Skeletal muscle satellite cell (primary cell): ENCODE results near the gene SF3B5.
A peak's percentile ranks its signal among the peaks of the same experiment; 100 is the strongest.

Source experiments
- H3K27me3 ChIP-seq: 2 replicates; pipeline ENCODE4 v1.7.0; 2013; ENCODE audit warnings: low read length; ENCODE audit not compliant: control insufficient read depth, insufficient read depth
- H3K36me3 ChIP-seq: 2 replicates; pipeline ENCODE4 v1.7.0; 2013; ENCODE audit warnings: mild to moderate bottlenecking, control low read depth, low read length; ENCODE audit not compliant: insufficient read depth
- H3K4me1 ChIP-seq: 2 replicates; pipeline ENCODE4 v1.7.0; 2013; ENCODE audit warnings: low read length; ENCODE audit not compliant: control insufficient read depth, insufficient read depth
- H3K4me2 ChIP-seq: 2 replicates; pipeline ENCODE4 v1.7.0; 2013; ENCODE audit warnings: mild to moderate bottlenecking, low read length
- H3K4me3 ChIP-seq: 2 replicates; pipeline ENCODE4 v1.7.0; 2013; ENCODE audit warnings: low read length
- H3K9ac ChIP-seq: 2 replicates; pipeline ENCODE4 v1.7.0; 2013; ENCODE audit warnings: mild to moderate bottlenecking, low read depth, low read length, moderate library complexity
- H3K9me3 ChIP-seq: replicated peaks from 2 replicates; pipeline ENCODE4 v1.7.0; 2013; ENCODE audit warnings: mild to moderate bottlenecking, control low read depth, low read length

SF3B5 gene

DNA sequence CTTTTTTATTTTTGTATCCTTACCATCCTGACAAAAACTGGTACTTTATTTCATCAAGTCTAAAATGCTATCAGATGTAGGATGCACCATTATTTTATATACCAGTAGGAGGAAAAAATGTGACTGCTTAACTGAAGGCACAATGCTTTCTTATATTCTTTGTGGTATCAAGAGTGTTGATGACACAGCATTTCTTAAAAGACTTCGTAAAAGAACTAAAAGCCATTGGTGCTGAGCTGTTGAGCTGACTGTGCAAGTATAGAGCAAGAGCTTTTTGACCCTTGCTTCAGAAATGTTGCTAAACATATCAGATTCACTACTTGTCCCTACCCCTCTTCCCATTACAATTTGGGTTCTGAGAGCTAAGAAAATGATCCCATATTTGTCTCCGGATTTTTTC lies 17.5 kb downstream of the SF3B5 start:
- H3K9ac ChIP-seq: no peak overlapping the region
- H3K36me3 ChIP-seq: no peaks in the 10 kb centered on the region
- peaks cover 2% of the 10 kb centered on the region for H3K27me3 ChIP-seq
- no peaks in the 10 kb centered on the region for H3K4me1 ChIP-seq
- no peaks in the 10 kb centered on the region for H3K9me3 ChIP-seq
- no peak overlapping the region for H3K4me2 ChIP-seq
- H3K4me3 ChIP-seq: no peak overlapping the region

GRCh38 chr6:144075875-144076274 lies 19.5 kb downstream of the SF3B5 start:
- no peaks in the 10 kb centered on the region for H3K9me3 ChIP-seq
- no peak overlapping the region for H3K9ac ChIP-seq
- H3K4me1 ChIP-seq: no peaks in the 10 kb centered on the region

GRCh38 chr6:144075187-144075586 lies 20.2 kb downstream of the SF3B5 start:
- Histone ChIP-seq H3K9ac (no peak overlapping the region), H3K9me3 (no peaks in the 10 kb centered on the region), H3K4me2 (no peak overlapping the region), H3K36me3 (no peaks in the 10 kb centered on the region), H3K4me1 (no peaks in the 10 kb centered on the region), H3K27me3 (peaks cover 23% of the 10 kb centered on the region), H3K4me3 (no peak overlapping the region)

More at GRCh38 chr6:144075875-144076274, 19.5 kb downstream of the SF3B5 start:
- H3K4me2 ChIP-seq: no peak overlapping the region
- H3K27me3 ChIP-seq: peaks cover 16% of the 10 kb centered on the region
- no peak overlapping the region for H3K4me3 ChIP-seq
- H3K36me3 ChIP-seq: no peaks in the 10 kb centered on the region

- no peaks in the 10 kb centered on the region for H3K9me3 ChIP-seq
- H3K4me2 ChIP-seq: no peak overlapping the region
- H3K4me3 ChIP-seq: no peak overlapping the region
- no peak overlapping the region for H3K9ac ChIP-seq
- H3K4me1 ChIP-seq: no peaks in the 10 kb centered on the region
- H3K36me3 ChIP-seq: no peaks in the 10 kb centered on the region
- H3K27me3 ChIP-seq: peaks cover 32% of the 10 kb centered on the region
Measured at GRCh38 chr6:144073024-144073423, 22.3 kb downstream of the SF3B5 start.

- no peak overlapping the region for H3K4me3 ChIP-seq
- no peaks in the 10 kb centered on the region for H3K9me3 ChIP-seq
- H3K36me3 ChIP-seq: no peaks in the 10 kb centered on the region
- no peak overlapping the region for H3K4me2 ChIP-seq
- H3K4me1 ChIP-seq: no peaks in the 10 kb centered on the region
- no peak overlapping the region for H3K9ac ChIP-seq
- peaks cover 62% of the 10 kb centered on the region for H3K27me3 ChIP-seq
Measured at GRCh38 chr6:144069506-144069905, 25.9 kb downstream of the SF3B5 start.

DNA sequence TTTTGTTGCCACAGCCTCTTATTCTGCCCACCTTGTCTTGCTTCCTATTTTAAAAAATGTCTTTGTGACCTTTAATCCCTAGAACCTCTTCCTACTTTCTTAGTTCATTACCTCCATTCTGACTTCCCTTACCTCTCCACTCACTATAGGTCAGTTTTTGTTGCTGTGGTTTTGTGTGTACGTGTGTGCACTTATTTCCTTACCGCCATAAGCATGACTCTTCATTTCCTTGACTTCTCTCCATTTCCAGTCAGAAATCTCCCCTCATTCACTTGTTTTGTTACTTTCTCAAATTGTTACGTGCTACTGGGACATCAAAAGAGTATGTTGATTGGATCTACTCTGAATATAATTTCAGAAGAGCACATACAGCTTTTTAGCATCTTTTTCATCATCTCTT lies 26.6 kb downstream of the SF3B5 start:
- no peak overlapping the region for H3K9ac ChIP-seq
- no peak overlapping the region for H3K4me3 ChIP-seq
- H3K36me3 ChIP-seq: no peaks in the 10 kb centered on the region
- no peak overlapping the region for H3K4me2 ChIP-seq
- H3K27me3 ChIP-seq: peaks cover 68% of the 10 kb centered on the region
- H3K4me1 ChIP-seq: no peaks in the 10 kb centered on the region
- no peaks in the 10 kb centered on the region for H3K9me3 ChIP-seq

- peaks cover 76% of the 10 kb centered on the region for H3K27me3 ChIP-seq
- H3K4me2 ChIP-seq: no peak overlapping the region
- no peaks in the 10 kb centered on the region for H3K4me1 ChIP-seq
- no peaks in the 10 kb centered on the region for H3K36me3 ChIP-seq
- H3K9ac ChIP-seq: no peak overlapping the region
- H3K4me3 ChIP-seq: no peak overlapping the region
- no peaks in the 10 kb centered on the region for H3K9me3 ChIP-seq
Measured at GRCh38 chr6:144066741-144067484, 28.5 kb downstream of the SF3B5 start.

DNA sequence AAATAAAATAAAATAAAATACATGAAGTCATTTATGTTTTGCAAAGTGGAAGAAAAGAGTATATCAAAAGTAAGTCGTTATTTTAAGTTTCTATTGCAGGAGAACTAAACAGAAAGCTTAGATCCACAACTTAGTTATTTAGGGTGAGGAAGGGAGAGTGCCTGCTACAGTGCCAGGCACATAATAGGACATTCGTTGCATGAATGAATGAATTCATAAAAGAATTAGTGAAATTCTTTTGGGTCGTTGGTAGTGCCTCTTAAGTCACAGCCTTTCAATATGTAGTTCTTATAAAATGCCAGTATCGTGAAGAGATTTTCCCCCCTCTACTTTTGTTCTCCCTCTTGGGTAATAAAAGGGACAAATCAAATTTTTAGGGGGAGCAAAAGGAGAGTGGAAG lies 29.1 kb downstream of the SF3B5 start:
- Histone ChIP-seq H3K4me2 (no peak overlapping the region), H3K4me3 (no peak overlapping the region), H3K9me3 (no peaks in the 10 kb centered on the region), H3K36me3 (no peaks in the 10 kb centered on the region), H3K27me3 (peaks cover 71% of the 10 kb centered on the region), H3K4me1 (no peaks in the 10 kb centered on the region), H3K9ac (no peak overlapping the region)

DNA sequence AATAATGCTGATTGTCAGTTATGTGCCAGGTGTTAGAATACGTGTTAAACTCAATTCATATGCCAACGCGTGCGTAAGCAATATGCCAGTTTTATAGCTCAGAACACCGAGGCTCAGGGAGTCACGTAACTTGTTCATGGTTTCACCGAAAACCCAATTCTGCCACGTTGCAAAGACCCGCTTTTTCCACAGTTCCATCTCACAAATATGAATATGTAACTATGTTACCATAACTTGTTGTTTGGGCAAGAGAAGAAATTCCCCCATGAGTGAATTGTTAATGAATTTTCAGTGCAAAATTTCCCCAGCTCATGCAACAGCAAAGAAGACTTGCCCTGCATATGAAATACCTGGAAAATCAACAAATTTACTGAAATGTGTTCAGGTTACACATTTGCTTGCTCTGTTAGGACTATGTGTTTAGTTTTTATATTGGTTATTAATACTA lies 30.1 kb downstream of the SF3B5 start:
- Histone ChIP-seq H3K36me3 (no peaks in the 10 kb centered on the region), H3K9ac (no peak overlapping the region), H3K9me3 (no peaks in the 10 kb centered on the region), H3K27me3 (peaks cover 71% of the 10 kb centered on the region), H3K4me3 (no peak overlapping the region), H3K4me2 (peak overlapping the region; percentile 96), H3K4me1 (no peaks in the 10 kb centered on the region)

- H3K9me3 ChIP-seq: no peaks in the 10 kb centered on the region
- no peaks in the 10 kb centered on the region for H3K4me1 ChIP-seq
- peak overlapping the region; percentile 24 for H3K9ac ChIP-seq
- H3K4me2 ChIP-seq: peak overlapping the region; percentile 96
- H3K36me3 ChIP-seq: no peaks in the 10 kb centered on the region
- H3K4me3 ChIP-seq: peak overlapping the region; percentile 69
- H3K27me3 ChIP-seq: peaks cover 70% of the 10 kb centered on the region
Measured at GRCh38 chr6:144064402-144065212, 30.8 kb downstream of the SF3B5 start.

GRCh38 chr6:144063744-144064401 lies 31.5 kb downstream of the SF3B5 start:
- Histone ChIP-seq H3K27me3 (peaks cover 68% of the 10 kb centered on the region), H3K36me3 (no peaks in the 10 kb centered on the region), H3K4me1 (no peaks in the 10 kb centered on the region), H3K4me2 (peak overlapping the region; percentile 96), H3K9me3 (no peaks in the 10 kb centered on the region), H3K9ac (peak overlapping the region; percentile 24), H3K4me3 (peak overlapping the region; percentile 69)
